HG03432 (cell line): Measurements from ENCODE around the gene TMEM45B.
"Not testable (repeated sequence)": the region's sequence is repeated elsewhere in the genome, so short reads cannot be mapped to it uniquely, and the experiment has no call there.

Experiments used
- ATAC-seq: cut with Tn5 transposase; IDR thresholded peaks from one replicate; pipeline ENCODE4 v1.9.1; 2021; ENCODE audit warnings: mild to moderate bottlenecking, moderate library complexity; ENCODE audit not compliant: unreplicated experiment

The TMEM45B gene

GRCh38 chr11:129815596-129816461 is at the start of gene TMEM45B:
TMEM45B (plus strand) TSS chr11:129815848; CDS start chr11:129852483, 36,635 bp downstream.
- ATAC-seq = no peak

DNA sequence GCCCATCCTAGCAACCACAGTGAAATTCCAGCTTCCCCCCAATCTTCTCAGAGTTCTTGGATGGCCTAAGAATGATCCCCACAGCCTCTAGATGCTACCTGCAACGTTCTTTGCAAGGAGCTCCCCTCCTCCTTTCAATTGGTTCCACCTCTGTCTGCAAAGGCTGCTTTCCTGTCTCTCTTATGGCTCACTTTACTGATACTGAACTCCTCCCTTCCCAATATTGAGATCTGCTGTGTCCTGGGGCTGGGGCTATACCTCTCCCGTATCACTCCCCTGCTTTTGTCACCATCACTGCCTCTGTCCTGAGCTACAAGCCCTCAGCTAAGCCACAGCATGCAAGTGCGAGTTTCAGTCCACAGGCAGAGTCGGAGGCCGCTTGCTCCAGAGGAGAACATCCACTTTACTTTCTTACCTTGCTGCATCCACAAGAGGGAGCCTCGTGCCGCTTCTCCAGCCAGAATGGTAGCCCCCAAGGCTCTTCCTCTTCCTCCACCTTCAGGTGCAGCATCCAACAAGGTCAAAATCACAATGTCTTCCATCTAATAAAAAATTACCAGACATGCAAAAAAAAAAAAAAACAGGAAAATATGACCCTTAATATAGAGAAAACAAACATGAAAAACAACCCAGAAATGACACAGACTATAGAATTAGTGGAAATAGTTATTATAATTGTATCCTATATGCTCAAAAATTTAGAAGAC is 48.6 kb upstream of the TMEM45B start:
- ATAC-seq = no peak

DNA sequence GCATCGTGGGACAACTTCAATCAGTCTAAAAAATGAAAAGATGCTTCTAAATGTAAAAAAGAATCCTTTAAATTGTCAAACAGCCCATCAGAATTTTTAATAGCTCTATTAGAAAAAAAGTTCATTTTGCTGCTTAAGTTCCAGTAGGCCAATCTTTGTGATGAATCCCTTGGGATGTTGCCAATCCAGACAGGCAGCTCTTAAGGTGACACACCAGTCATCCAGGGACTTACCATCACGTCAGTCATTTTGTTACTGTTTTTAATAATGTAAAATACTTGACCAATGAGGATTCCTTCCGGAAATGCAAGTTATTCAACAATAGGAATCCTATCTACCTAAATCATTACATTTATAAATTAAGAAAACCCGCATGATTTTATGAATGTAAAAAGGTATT is 47.8 kb upstream of the TMEM45B start:
- no peak for ATAC-seq

- ATAC-seq = no peak
Measured at GRCh38 chr11:129768356-129768755, 47.3 kb upstream of the TMEM45B start.

GRCh38 chr11:129769059-129769458 is 46.6 kb upstream of the TMEM45B start:
- no peak for ATAC-seq

GRCh38 chr11:129770993-129771392 is 44.7 kb upstream of the TMEM45B start:
- no peak for ATAC-seq

- not testable (repeated sequence) for ATAC-seq
Measured at GRCh38 chr11:129771456-129771855, 44.2 kb upstream of the TMEM45B start.

DNA sequence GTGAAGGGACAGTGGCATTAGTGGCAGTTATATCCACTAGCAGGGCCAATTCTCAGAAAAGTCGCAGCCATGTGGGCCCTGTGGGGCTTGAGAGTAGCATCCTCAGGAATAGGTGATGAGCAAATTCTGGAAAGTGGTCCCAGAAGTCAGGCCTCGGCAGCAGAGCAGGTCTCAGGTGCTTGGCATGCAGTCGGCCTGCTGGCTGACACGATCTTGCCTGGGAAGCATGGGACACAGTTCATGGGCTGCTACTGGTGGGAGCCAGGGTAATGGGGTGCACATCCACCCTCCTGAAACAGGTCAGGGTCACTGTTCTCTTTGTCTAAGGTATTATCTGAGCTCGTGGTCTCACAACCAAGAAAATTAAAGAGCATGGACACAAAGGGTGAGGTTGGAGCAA is 36.8 kb upstream of the TMEM45B start:
- ATAC-seq = no peak

DNA sequence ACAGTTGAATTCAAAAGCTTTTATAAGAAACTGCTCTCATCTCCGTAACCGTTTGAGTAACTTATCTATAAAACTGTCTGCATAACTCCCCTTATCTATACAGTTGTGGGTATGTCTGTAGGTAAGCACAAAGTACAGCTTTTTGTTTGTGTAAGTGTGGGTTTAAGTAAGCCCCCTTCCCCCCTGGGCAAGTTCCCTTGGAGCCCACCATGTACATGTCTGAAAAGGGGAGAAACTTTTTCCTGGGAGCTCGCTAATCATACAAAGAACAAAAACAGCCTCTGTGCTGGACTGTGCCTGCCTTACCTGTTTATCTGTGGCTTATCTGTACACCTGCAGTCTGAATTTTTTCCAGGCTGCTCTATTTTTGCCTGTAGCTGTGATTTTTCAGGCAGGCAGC is 36.3 kb upstream of the TMEM45B start:
- ATAC-seq = no peak

GRCh38 chr11:129785383-129786111 is 30.1 kb upstream of the TMEM45B start:
- no peak for ATAC-seq

- ATAC-seq = not testable (repeated sequence)
Measured at GRCh38 chr11:129786112-129786416, 29.6 kb upstream of the TMEM45B start.

GRCh38 chr11:129787532-129788155 is 28.0 kb upstream of the TMEM45B start:
- no peak for ATAC-seq

GRCh38 chr11:129788278-129788677 is 27.4 kb upstream of the TMEM45B start:
- no peak for ATAC-seq

GRCh38 chr11:129790106-129790505 is 25.5 kb upstream of the TMEM45B start:
- no peak for ATAC-seq

- no peak for ATAC-seq
Measured at GRCh38 chr11:129791515-129791914, 24.1 kb upstream of the TMEM45B start.

DNA sequence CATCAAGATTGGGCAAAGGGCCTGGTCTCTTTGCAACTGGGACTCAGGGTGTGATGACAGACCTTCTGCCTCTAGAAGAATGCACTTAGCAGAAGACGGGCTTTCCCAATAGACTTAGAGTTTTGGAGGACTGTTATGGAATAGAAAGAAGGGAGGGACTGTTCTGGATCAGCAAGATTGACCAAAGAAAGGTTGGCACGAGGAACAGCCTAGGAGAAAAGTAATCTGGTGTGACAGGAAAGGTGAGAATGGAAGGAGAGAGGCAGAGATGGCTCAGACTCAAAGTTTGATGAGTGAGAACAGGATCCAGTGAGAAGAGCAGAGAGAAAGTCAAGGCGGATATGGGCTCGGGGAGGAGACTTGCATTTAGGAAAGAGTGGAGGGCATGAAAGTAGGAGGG is 23.0 kb upstream of the TMEM45B start:
- no peak for ATAC-seq

DNA sequence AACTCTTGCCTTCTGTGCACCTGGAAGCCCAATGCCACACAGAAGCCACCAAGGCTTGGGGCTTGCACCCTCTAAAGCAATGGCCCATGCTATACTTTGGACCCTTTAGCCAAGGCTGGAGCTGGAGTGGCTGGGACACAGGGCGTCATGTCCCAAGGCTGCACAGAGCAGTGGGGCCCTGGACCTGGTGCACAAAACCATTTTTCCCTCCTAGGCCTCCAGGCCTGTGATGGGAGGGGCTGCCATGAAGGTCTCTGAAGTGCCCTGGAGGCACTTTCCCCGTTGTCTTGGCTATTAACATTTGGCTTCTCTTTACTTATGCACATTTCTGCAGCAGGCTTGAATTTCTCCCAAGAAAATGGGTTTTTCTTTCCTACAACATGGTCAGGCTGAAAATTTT is 20.6 kb upstream of the TMEM45B start:
- no peak for ATAC-seq

DNA sequence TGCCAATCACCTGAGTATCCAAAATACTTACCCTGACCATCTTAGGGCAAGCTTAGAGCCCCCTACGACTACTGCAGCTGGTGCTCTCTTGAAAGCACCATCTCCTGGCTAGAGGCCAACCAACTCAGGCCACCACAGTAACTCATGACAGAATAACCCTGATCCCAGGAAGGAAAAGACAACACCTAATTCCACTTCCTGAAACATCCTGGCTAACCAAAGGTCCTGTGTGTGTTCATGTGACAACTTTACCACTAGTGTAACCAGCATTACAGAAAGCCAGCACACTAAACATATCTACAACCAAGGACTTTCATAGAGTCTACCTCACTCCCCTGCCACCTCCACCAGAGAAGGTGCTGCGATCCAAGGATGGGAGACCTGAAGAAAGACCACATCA is 17.4 kb upstream of the TMEM45B start:
- no peak for ATAC-seq

- not testable (repeated sequence) for ATAC-seq
Measured at GRCh38 chr11:129800162-129800561, 15.5 kb upstream of the TMEM45B start.

GRCh38 chr11:129800655-129801054 is 15.0 kb upstream of the TMEM45B start:
- no peak for ATAC-seq

GRCh38 chr11:129803533-129803932 is 12.1 kb upstream of the TMEM45B start:
- ATAC-seq = no peak
